Osteocyte (in vitro differentiated cells): ENCODE measurements around the gene PRR33. TPM values are rescaled to one million over a fixed set of nuclear protein-coding genes. Genes with fewer than 3 reads are reported as not detected.

Experiments
- DNase-seq: peaks from one replicate; pipeline ENCODE4 v3.0.0; 2021; ENCODE audit warnings: mixed read lengths; ENCODE audit not compliant: unreplicated experiment; ENCODE audit errors: extremely low spot score
- H3K27ac Mint-ChIP-seq: one replicate; pipeline ENCODE4 v1.8.0; 2021; ENCODE audit warnings: mild to moderate bottlenecking, mixed read lengths; ENCODE audit not compliant: unreplicated experiment
- H3K27me3 Mint-ChIP-seq: one replicate; pipeline ENCODE4 v1.8.0; 2021; ENCODE audit warnings: mixed read lengths; ENCODE audit not compliant: unreplicated experiment
- H3K36me3 Mint-ChIP-seq: one replicate; pipeline ENCODE4 v1.8.0; 2021; ENCODE audit warnings: mixed read lengths; ENCODE audit not compliant: unreplicated experiment
- H3K4me1 Mint-ChIP-seq: one replicate; pipeline ENCODE4 v1.8.0; 2021; ENCODE audit warnings: mixed read lengths; ENCODE audit not compliant: unreplicated experiment
- H3K4me3 Mint-ChIP-seq: one replicate; pipeline ENCODE4 v1.8.0; 2021; ENCODE audit warnings: mild to moderate bottlenecking, moderate library complexity, mixed read lengths; ENCODE audit not compliant: unreplicated experiment
- H3K9me3 Mint-ChIP-seq: one replicate; pipeline ENCODE4 v1.8.0; 2021; ENCODE audit warnings: mixed read lengths; ENCODE audit not compliant: unreplicated experiment
- CTCF ChIP-seq: fragments of 200-600 bp; sonication (generic); IDR thresholded peaks from 2 replicates; pipeline ENCODE4 v1.5.0; 2021; ENCODE audit warnings: antibody characterized with exemption, mild to moderate bottlenecking, moderate library complexity
- total RNA-seq: library from RNA; stranded (reverse); gene quantifications from 2 replicates; pipeline ENCODE4 v1.2.1, GENCODE V29; 2021

PRR33 gene
- total RNA-seq, 1 donor from 2014 or later, result not detected

- H3K4me1 Mint-ChIP-seq, result peaks cover 45% of the 10 kb centered on the region
- DNase-seq, result no peak
- H3K27ac Mint-ChIP-seq, result peak overlapping the region; percentile 99
- no peak overlapping the region for H3K4me3 Mint-ChIP-seq
- no peaks in the 10 kb centered on the region for H3K27me3 Mint-ChIP-seq
- TF ChIP-seq CTCF, result no peak
- H3K36me3 Mint-ChIP-seq, result no peaks in the 10 kb centered on the region
- H3K9me3 Mint-ChIP-seq, result no peaks in the 10 kb centered on the region
These were observed 28.9 kb downstream of the PRR33 start for GRCh38 chr11:1862588-1863351.

- H3K4me1 Mint-ChIP-seq, result peaks cover 40% of the 10 kb centered on the region
- no peak overlapping the region for H3K4me3 Mint-ChIP-seq
- no peak for DNase-seq
- no peaks in the 10 kb centered on the region for H3K36me3 Mint-ChIP-seq
- TF ChIP-seq CTCF, result no peak
- no peak overlapping the region for H3K27ac Mint-ChIP-seq
- no peaks in the 10 kb centered on the region for H3K9me3 Mint-ChIP-seq
- H3K27me3 Mint-ChIP-seq, result no peaks in the 10 kb centered on the region
These were observed 30.0 kb downstream of the PRR33 start for GRCh38 chr11:1861435-1862411.

GRCh38 chr11:1860108-1860507, 31.6 kb downstream of the PRR33 start:
- no peak for DNase-seq
- Mint-ChIP-seq H3K27ac (no peak overlapping the region), H3K27me3 (no peaks in the 10 kb centered on the region), H3K9me3 (no peaks in the 10 kb centered on the region), H3K4me3 (no peak overlapping the region), H3K36me3 (no peaks in the 10 kb centered on the region), H3K4me1 (peaks cover 28% of the 10 kb centered on the region)
- no peak for TF ChIP-seq CTCF

GRCh38 chr11:1859004-1859403, 32.7 kb downstream of the PRR33 start:
- H3K36me3 Mint-ChIP-seq, result no peaks in the 10 kb centered on the region
- DNase-seq, result no peak
- H3K4me1 Mint-ChIP-seq, result peaks cover 17% of the 10 kb centered on the region
- H3K27ac Mint-ChIP-seq, result no peak overlapping the region
- TF ChIP-seq CTCF, result no peak
- no peaks in the 10 kb centered on the region for H3K27me3 Mint-ChIP-seq
- H3K9me3 Mint-ChIP-seq, result no peaks in the 10 kb centered on the region
- no peak overlapping the region for H3K4me3 Mint-ChIP-seq

- TF ChIP-seq CTCF, result no peak
- H3K27ac Mint-ChIP-seq, result no peak overlapping the region
- no peak for DNase-seq
These were observed 33.1 kb downstream of the PRR33 start for GRCh38 chr11:1858576-1858975.

More at GRCh38 chr11:1858576-1858975, 33.1 kb downstream of the PRR33 start:
- Mint-ChIP-seq H3K27me3 (no peaks in the 10 kb centered on the region), H3K9me3 (no peaks in the 10 kb centered on the region), H3K4me1 (peaks cover 13% of the 10 kb centered on the region), H3K4me3 (no peak overlapping the region), H3K36me3 (no peaks in the 10 kb centered on the region)
